Vagina (tissue), 2 donors: ENCODE measurements around the gene STK38L. TPM values are rescaled to one million over a fixed set of nuclear protein-coding genes. Genes with fewer than 3 reads are reported as not detected.

Experiments used
- DNase-seq, 2 donors: peaks; one replicate each; pipeline ENCODE4 v3.0.0-alpha.2; 2017; ENCODE audit errors: extremely low spot score in 2 of 2
- H3K27ac ChIP-seq: fragments of 200-600 bp; sonication (generic); one replicate; pipeline ENCODE4 v1.5.1; 2019
- H3K27me3 ChIP-seq: fragments of 200-600 bp; sonication (generic); one replicate; pipeline ENCODE4 v1.5.1; 2019
- H3K36me3 ChIP-seq, 2 donors: fragments of 200-600 bp; sonication (generic); one replicate each; pipeline ENCODE4 v1.5.1; 2017 to 2019
- H3K4me1 ChIP-seq: fragments of 200-600 bp; sonication (generic); one replicate; pipeline ENCODE4 v1.5.1; 2019
- H3K4me3 ChIP-seq, 2 donors: fragments of 200-600 bp; sonication (generic); 1 replicate in 1 of 2; 2 replicates in 1 of 2; pipeline ENCODE4 v1.5.1; 2016 to 2019
- H3K9me3 ChIP-seq: fragments of 200-600 bp; sonication (generic); one replicate; pipeline ENCODE4 v1.5.1; 2019
- POLR2A ChIP-seq, 2 donors: fragments of 450-650 bp; IDR thresholded peaks; one replicate each; pipeline ENCODE4 v1.6.1; 2017; ENCODE audit warnings: antibody characterized with exemption in 2 of 2, mild to moderate bottlenecking in 2 of 2, moderate library complexity in 2 of 2
- POLR2AphosphoS5 ChIP-seq, 2 donors: sonication (generic); formaldehyde crosslinking; IDR thresholded peaks; one replicate each; pipeline ENCODE4 v1.9.0; 2017; ENCODE audit warnings: antibody characterized with exemption in 2 of 2, mild to moderate bottlenecking in 2 of 2, low read depth in 1 of 2; ENCODE audit not compliant: insufficient read depth in 1 of 2
- intact Hi-C: fragments of 100-400 bp; cut with DNase I; formaldehyde crosslinking; loops from one replicate; pipeline ENCODE4 v1.15.1; 2023
- total RNA-seq: library from RNA; depleted of rRNA; stranded (reverse); fragments of >200 nt; gene quantifications from one replicate; pipeline ENCODE4 v1.2.3, GENCODE V29; 2016
- TF ChIP-seq, protein P1 (sequence below), 3 experiments: fragments of 450-650 bp in 2 of 3; fragments of 200-600 bp in 1 of 3; sonication (generic) in 1 of 3; IDR thresholded peaks; one replicate each; pipeline ENCODE4 v1.5.1; 2017 to 2019; ENCODE audit warnings: antibody characterized with exemption in 3 of 3, mild to moderate bottlenecking in 2 of 3, moderate library complexity in 2 of 3

STK38L gene
- total RNA-seq, 1 donor from 2014 or later = 52.8 TPM

DNA sequence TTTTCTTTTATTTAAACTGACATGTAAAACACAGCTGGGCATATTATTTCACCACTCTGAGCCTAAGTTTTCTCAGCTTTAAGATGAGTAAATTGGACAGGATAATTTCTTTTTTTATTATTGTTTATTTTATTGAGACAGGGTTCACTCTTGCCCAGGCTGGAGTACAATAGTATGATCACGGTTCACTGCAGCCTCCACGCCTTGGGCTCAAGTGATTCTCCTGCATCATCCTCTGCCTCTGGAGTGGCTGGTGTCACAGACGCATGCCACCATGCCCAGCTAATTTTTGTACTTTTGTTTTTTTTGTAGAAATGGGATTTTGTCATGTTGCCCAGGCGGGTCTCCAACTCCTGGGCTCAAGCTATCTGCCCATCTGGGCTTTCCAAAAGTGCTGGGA lies 101.3 kb downstream of the STK38L start:
- no peak overlapping the region for H3K4me3 ChIP-seq
- H3K9me3 ChIP-seq = no peaks in the 10 kb centered on the region
- no peak overlapping the region for H3K27ac ChIP-seq
- no peaks in the 10 kb centered on the region for H3K36me3 ChIP-seq
- H3K4me1 ChIP-seq = no peaks in the 10 kb centered on the region
- TF ChIP-seq, protein P1, sequence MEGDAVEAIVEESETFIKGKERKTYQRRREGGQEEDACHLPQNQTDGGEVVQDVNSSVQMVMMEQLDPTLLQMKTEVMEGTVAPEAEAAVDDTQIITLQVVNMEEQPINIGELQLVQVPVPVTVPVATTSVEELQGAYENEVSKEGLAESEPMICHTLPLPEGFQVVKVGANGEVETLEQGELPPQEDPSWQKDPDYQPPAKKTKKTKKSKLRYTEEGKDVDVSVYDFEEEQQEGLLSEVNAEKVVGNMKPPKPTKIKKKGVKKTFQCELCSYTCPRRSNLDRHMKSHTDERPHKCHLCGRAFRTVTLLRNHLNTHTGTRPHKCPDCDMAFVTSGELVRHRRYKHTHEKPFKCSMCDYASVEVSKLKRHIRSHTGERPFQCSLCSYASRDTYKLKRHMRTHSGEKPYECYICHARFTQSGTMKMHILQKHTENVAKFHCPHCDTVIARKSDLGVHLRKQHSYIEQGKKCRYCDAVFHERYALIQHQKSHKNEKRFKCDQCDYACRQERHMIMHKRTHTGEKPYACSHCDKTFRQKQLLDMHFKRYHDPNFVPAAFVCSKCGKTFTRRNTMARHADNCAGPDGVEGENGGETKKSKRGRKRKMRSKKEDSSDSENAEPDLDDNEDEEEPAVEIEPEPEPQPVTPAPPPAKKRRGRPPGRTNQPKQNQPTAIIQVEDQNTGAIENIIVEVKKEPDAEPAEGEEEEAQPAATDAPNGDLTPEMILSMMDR (IDR thresholded peaks at IDR 0.05) = no peak
- TF ChIP-seq POLR2AphosphoS5 (IDR thresholded peaks at IDR 0.05; ENCODE audit: insufficient read depth in 1 of 2, low read depth in 1 of 2) = no peak
- no peak for TF ChIP-seq POLR2A (IDR thresholded peaks at IDR 0.05)
- intact Hi-C loops = no loop called here
- H3K27me3 ChIP-seq = no peaks in the 10 kb centered on the region
- DNase-seq = no peak

DNA sequence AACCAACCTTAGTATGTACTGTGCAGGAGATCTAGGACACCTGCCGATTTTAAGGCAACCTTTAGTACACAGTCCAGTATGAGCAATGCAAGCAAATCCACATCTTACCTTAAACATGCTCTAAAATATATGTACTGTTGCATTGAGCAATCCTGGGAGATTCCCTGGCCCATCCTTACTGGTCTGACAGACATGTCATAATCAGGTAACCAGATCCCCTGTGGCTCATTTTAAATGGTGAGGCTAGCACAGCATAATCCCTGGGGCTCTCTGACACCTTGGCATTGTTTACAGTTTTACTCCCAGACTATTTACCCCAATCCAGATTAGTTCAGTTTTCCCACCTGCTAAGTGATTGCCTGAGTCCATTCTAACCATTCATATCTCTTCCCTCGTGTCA lies 103.7 kb downstream of the STK38L start:
- intact Hi-C loops = no loop called here
- Histone ChIP-seq H3K4me3 (no peak overlapping the region), H3K27me3 (no peaks in the 10 kb centered on the region), H3K9me3 (no peaks in the 10 kb centered on the region), H3K27ac (no peak overlapping the region), H3K4me1 (no peaks in the 10 kb centered on the region), H3K36me3 (no peaks in the 10 kb centered on the region)
- no peak for DNase-seq
- TF ChIP-seq, protein P1 (IDR thresholded peaks at IDR 0.05) = no peak
- TF ChIP-seq POLR2A (IDR thresholded peaks at IDR 0.05) (no peak), POLR2AphosphoS5 (IDR thresholded peaks at IDR 0.05; ENCODE audit: insufficient read depth in 1 of 2, low read depth in 1 of 2) (no peak)

DNA sequence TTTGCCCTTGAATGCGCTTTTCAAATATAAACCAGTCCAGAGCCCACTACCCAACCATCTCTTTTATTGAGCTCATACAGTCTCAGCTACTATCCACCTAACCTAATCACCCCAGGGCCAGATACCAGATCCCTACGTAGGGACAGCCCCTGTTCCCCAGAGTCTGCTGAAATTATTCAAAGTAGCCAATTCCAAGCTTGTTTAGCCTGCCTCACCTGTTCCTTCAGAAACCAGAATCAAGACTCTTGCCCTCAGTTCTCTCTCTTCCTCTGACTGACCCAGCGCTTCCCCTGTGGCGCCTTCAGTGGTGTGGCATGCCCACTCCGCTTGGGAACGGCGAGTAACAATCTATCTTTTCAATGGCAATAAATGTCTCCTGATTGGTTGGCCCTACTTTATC lies 107.4 kb downstream of the STK38L start:
- Histone ChIP-seq H3K36me3 (no peaks in the 10 kb centered on the region), H3K4me1 (no peaks in the 10 kb centered on the region), H3K9me3 (no peaks in the 10 kb centered on the region)

DNA sequence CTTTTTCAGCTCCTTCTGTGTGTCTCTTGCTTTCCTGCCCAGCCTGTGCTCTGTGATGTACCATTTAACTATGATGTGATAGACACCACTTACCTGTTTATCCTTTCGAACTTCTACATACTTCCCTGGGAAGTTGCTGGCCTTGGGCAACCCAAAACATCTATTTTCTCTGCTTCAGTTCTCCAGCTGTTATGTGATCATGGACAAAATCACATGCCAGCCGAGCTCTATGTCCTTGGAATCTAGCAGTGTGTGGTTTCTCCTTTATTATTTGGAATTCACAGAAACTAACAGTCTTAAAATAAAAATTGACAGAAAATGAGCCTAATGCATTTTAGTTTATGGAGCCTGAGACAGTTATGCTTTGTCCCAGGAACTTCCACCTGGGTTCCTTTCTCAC lies 111.4 kb downstream of the STK38L start:
- intact Hi-C loops = no loop called here

More for the DNA sequence above, 107.4 kb downstream of the STK38L start:
- intact Hi-C loops = no loop called here
- Histone ChIP-seq H3K4me3 (no peak overlapping the region), H3K27me3 (no peaks in the 10 kb centered on the region), H3K27ac (no peak overlapping the region)
- TF ChIP-seq, protein P1 (IDR thresholded peaks at IDR 0.05) = no peak
- no peak for TF ChIP-seq POLR2AphosphoS5 (IDR thresholded peaks at IDR 0.05; ENCODE audit: insufficient read depth in 1 of 2, low read depth in 1 of 2)
- no peak for TF ChIP-seq POLR2A (IDR thresholded peaks at IDR 0.05)
- no peak for DNase-seq

DNA sequence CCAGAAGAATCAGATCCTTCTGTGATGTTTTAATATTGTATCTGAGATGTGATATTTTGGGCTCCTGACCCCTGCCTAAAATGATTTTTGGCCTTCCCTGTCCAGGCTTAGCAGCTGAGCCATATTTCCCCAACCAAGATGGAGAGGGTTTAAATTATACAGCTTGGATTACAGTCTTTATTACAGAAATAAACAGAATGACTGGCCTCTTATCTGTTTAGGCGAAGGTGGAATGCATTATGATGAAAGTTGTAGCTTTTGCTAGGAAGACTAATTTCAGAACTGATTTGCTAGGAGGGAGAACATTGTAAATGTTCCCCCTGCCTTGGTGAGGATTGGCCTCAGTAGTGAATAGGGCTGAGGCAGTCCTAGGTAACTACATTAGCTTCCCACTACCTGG lies 111.9 kb downstream of the STK38L start:
- no peak overlapping the region for H3K4me3 ChIP-seq
- no peaks in the 10 kb centered on the region for H3K9me3 ChIP-seq
- H3K4me1 ChIP-seq = no peaks in the 10 kb centered on the region
- H3K27ac ChIP-seq = no peak overlapping the region
- no peak for DNase-seq
- H3K27me3 ChIP-seq = no peaks in the 10 kb centered on the region
- intact Hi-C loops = no loop called here
- no peaks in the 10 kb centered on the region for H3K36me3 ChIP-seq
- TF ChIP-seq POLR2A (IDR thresholded peaks at IDR 0.05) (no peak), POLR2AphosphoS5 (IDR thresholded peaks at IDR 0.05; ENCODE audit: insufficient read depth in 1 of 2, low read depth in 1 of 2) (no peak)
- TF ChIP-seq, protein P1 (IDR thresholded peaks at IDR 0.05) = no peak

More for the DNA sequence above, 111.4 kb downstream of the STK38L start:
- H3K4me1 ChIP-seq = no peaks in the 10 kb centered on the region
- H3K9me3 ChIP-seq = no peaks in the 10 kb centered on the region
- no peak for DNase-seq
- no peaks in the 10 kb centered on the region for H3K36me3 ChIP-seq
- no peak for TF ChIP-seq POLR2AphosphoS5 (IDR thresholded peaks at IDR 0.05; ENCODE audit: insufficient read depth in 1 of 2, low read depth in 1 of 2)
- TF ChIP-seq, protein P1 (IDR thresholded peaks at IDR 0.05) = no peak
- TF ChIP-seq POLR2A (IDR thresholded peaks at IDR 0.05) = no peak
- H3K27ac ChIP-seq = no peak overlapping the region
- H3K4me3 ChIP-seq = no peak overlapping the region
- no peaks in the 10 kb centered on the region for H3K27me3 ChIP-seq
